DMS53 treated with DMSO at 0.1 percent for 48 hours (cell line): ENCODE data around the gene EML6.
"Not testable (repeated sequence)": the region's sequence is repeated elsewhere in the genome, so short reads cannot be mapped to it uniquely, and the experiment has no call there.

Source experiments
- DNase-seq: peaks from one replicate; lab custom pipeline; 2025; ENCODE audit not compliant: unreplicated experiment; lab: John Stamatoyannopoulos, UW

EML6 gene

DNA sequence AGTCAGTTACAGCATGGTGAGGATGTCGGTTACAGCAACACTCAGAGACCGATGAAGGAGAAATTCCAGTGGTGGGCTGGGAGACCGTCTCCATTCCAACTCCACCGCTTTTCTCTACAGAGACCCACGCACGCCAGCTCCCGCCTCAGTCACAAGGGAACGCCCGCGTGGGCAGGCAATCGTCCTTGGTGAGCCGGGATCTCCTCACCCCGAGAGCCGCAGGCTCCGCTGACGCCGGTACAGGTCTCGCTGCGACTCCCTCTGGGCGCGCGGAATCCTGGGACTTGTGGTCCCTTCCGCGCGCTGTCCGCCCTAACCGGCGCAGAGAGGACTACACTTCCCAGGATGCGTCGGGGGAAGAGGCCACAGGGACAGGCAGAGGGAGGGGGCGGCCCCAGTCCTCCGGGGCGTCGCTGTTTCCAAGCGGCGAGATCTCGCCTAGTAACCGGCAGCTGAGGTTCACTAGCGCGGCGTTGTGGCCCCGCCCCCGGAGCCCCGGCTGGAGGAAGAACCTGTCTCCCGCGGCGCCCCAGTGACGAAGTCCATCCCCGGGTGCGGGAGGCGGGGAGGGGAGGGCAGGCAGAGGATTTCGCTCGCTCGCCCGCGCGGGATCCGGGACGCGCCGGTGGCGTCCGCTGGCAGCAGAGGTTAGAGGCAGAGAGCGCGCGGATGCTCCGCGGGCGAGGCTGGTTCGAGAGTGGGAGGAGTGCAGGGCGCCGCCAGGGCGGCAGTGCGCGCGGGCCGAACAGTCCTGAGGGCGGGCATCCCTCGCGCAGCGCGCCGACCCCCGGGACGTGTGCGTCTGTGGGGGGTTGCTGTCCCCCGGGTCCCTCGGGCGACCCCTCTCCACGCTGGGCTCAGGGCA is at the start of gene EML6:
TSS of gene EML6 (plus strand) at position 532 of the 865 bp plus-strand sequence. CDS start 1,400 bp downstream, outside the sequence.
- peak; percentile 95 for DNase-seq

DNA sequence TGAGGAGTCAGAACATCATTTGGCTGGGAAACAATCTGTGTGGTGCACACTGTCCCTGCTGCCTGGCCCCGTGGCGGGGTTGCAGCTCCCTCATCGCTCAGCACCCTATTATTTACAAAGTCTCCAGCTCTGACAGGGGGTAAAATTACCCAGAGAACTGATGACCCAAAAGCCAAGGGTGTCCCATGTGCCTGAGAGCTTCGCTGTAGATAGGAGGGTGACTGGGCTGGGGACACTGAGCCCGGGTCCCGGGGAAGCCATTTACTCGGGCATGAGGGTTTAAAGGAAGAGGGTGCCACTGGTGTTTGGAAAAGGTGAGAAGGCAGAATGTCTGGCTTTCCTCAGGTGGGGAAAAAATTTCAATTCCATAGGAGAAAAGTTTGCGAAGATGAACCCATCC is 48.2 kb upstream of the EML6 start:
- no peak for DNase-seq

DNA sequence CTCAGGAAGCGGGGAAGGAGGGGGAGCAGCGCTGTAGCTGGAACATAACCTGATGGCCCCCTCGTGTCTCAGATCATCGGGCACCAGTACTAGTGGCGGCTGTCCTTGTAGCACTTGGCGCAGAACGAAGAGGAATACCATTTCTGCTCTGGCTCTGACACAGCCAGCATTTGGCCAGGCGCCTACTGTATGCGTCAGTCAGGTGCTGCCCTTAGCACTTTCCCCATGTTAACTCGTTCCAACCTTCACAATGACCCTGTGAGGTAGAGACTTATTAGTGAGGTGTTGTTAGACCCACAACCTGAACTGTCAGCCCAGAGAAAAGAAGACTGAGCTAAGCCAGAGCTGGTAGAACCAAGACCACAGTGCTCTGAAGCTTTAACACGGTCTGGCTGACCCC is 47.7 kb upstream of the EML6 start:
- no peak for DNase-seq

GRCh38 chr2:54676656-54677055 is 46.8 kb upstream of the EML6 start:
- no peak for DNase-seq

GRCh38 chr2:54677476-54678265 is 45.8 kb upstream of the EML6 start:
- DNase-seq = no peak

- no peak for DNase-seq
Observed at GRCh38 chr2:54678719-54679118, 44.7 kb upstream of the EML6 start.

GRCh38 chr2:54680397-54681041 is 42.9 kb upstream of the EML6 start:
- no peak for DNase-seq

GRCh38 chr2:54681416-54681815 is 42.0 kb upstream of the EML6 start:
- no peak for DNase-seq

GRCh38 chr2:54683596-54683995 is 39.9 kb upstream of the EML6 start:
- no peak for DNase-seq

DNA sequence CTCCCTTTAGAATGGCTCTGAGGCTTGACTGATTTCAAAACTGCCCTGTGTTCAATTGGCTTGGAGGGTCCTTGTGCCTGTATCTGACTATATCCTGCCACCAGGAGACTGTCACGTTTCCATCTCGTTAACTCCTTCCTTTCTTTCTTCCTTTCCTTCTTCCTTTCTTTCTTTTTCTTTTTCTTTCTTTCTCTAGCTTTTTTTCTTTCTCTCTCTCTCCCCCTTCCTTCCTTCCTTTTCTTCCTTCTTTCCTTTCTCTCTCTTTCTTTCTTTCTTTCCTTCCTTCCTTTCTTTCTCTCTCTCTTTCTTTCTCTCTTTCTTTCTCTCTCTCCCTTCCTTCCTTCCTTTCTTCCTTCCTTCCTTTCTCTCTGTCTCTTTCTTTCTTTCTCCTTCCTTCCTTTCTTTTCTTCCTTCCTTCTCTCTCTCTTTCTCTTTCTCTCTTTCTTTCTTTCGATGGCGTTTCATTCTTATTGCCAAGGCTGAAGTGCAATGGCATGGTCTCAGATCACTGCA is 38.1 kb upstream of the EML6 start:
- no peak for DNase-seq

DNA sequence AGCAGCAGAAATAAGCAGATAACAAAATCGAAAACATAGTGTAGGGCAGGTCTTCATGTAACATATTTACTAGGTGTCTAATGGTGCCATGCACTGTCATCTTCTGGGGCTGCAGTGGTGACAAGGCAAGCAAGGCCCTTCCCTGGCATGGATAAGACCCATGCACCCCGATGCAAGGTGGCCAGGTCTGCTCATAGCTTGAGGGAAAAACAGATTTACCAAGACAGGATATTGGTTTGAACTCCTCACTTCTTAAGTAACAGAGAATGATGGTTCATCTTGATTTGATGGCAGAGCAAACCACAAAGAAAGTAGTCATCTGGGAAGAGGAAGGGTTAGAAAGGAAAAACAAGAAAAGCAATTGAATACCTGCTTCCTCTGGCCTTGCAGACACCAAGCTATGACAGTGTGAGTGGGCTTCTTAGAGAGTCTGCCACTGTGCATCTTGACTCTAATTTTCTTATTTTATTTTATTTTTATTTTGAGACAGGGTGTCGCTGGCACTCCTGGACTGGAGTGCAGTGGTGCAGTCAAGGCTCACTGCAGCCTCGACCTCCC is 35.8 kb upstream of the EML6 start:
- no peak for DNase-seq

- DNase-seq = no peak
Observed at GRCh38 chr2:54691445-54692135, 31.9 kb upstream of the EML6 start.

DNA sequence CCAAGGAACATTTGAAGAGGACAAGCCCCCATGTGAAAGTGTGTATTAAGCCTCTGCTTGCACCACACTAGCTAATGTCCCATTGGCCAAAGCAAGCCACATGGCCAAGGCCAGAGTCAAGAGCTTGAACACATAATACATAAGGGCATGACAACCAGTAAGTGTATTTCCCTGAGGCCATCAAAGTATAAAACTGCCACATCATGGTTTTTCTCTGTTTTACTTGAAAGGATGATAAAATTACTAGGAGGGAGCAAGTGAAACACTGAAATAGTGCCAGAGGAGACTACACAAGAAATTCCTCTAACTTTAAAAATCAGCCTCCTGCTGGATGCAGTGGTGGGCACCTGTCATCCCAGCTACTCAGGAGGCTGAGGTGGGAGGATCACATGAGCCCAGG is 30.9 kb upstream of the EML6 start:
- DNase-seq = no peak

- no peak for DNase-seq
Observed at GRCh38 chr2:54695378-54695777, 28.1 kb upstream of the EML6 start.

- no peak for DNase-seq
Observed at GRCh38 chr2:54697934-54698333, 25.5 kb upstream of the EML6 start.

GRCh38 chr2:54698926-54699325 is 24.5 kb upstream of the EML6 start:
- not testable (repeated sequence) for DNase-seq

- DNase-seq = no peak
Observed at GRCh38 chr2:54699665-54700064, 23.8 kb upstream of the EML6 start.

DNA sequence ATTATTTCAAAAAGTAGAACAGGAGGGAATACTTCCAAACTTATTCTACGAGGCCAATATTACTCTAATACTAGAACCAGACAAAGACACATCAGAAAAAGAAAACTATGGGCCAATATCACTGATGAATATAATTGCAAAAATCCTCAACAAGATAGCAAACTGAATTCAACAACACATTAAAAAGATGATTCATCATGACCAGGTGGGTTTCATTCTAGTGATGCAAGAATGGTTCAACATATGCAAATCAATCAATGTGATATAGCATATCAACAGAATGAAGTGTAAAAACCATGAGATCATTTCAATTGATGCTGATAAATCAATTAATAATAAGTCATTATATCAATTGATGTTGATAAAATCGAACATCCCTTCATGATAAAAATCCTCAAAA is 22.4 kb upstream of the EML6 start:
- no peak for DNase-seq

DNA sequence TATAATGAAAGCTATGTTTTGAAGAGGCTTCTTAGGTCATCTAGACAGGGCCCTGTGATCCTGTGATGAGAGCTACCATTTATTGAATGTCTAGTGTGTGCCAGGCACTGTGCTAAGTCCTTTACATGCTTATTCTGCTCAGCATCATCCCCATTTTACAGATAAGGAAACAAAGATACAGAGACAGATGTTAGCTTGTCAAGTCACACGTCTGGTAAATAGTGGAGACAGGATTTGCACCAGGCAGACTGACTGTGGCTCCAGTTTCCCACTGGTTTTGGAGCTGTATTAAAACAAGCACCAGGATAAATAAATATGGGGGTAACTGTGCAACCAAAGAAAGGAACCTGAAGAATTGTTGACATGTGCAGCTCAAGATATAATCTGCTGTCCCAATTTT is 19.2 kb upstream of the EML6 start:
- DNase-seq = no peak
